Measurements from ENCODE around the gene KRTAP9-6.
"Not testable (repeated sequence)": the region's sequence is repeated elsewhere in the genome, so short reads cannot be mapped to it uniquely, and the experiment has no call there.

DNA sequence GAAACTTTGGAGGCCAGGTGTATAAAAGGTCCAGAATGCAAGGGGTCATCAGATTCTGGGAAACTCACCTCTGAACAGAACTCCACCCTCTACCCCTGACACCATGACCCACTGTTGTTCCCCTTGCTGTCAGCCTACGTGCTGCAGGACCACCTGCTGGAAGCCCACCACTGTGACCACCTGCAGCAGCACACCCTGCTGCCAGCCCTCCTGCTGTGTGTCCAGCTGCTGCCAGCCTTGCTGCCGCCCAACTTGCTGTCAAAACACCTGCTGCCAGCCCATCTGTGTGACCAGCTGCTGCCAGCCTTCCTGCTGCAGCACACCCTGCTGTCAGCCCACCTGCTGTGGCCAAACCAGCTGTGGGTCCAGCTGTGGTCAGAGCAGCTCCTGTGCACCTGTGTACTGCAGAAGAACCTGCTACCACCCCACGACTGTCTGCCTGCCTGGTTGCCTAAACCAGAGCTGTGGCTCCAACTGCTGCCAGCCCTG, 27.2 kb upstream of the KRTAP9-6 start, which contains the start of gene KRTAP9-8:
- TF ChIP-seq, protein P1, sequence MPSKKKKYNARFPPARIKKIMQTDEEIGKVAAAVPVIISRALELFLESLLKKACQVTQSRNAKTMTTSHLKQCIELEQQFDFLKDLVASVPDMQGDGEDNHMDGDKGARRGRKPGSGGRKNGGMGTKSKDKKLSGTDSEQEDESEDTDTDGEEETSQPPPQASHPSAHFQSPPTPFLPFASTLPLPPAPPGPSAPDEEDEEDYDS (CRISPR knock-in tag; IDR thresholded peaks at IDR 0.05) = not testable (repeated sequence)
- not testable (repeated sequence) for TF ChIP-seq SAFB2 (CRISPR knock-in tag; IDR thresholded peaks at IDR 0.05; ENCODE audit: borderline replicate concordance, low read depth); ZNF552 (CRISPR knock-in tag; IDR thresholded peaks at IDR 0.05; ENCODE audit: borderline replicate concordance); JUND (CRISPR knock-in tag; IDR thresholded peaks at IDR 0.05); ZNF7 (CRISPR knock-in tag; IDR thresholded peaks at IDR 0.05); ATM (IDR thresholded peaks at IDR 0.05; ENCODE audit: borderline replicate concordance); NCOA5 (CRISPR knock-in tag; IDR thresholded peaks at IDR 0.05); TCF7 (IDR thresholded peaks at IDR 0.05; ENCODE audit: low read depth)
- TF ChIP-seq, protein P2, sequence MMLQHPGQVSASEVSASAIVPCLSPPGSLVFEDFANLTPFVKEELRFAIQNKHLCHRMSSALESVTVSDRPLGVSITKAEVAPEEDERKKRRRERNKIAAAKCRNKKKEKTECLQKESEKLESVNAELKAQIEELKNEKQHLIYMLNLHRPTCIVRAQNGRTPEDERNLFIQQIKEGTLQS (CRISPR knock-in tag; IDR thresholded peaks at IDR 0.05) = not testable (repeated sequence)
- TF ChIP-seq, protein P3, sequence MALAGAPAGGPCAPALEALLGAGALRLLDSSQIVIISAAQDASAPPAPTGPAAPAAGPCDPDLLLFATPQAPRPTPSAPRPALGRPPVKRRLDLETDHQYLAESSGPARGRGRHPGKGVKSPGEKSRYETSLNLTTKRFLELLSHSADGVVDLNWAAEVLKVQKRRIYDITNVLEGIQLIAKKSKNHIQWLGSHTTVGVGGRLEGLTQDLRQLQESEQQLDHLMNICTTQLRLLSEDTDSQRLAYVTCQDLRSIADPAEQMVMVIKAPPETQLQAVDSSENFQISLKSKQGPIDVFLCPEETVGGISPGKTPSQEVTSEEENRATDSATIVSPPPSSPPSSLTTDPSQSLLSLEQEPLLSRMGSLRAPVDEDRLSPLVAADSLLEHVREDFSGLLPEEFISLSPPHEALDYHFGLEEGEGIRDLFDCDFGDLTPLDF (CRISPR knock-in tag; IDR thresholded peaks at IDR 0.05) = not testable (repeated sequence)
- TF ChIP-seq, protein P4, sequence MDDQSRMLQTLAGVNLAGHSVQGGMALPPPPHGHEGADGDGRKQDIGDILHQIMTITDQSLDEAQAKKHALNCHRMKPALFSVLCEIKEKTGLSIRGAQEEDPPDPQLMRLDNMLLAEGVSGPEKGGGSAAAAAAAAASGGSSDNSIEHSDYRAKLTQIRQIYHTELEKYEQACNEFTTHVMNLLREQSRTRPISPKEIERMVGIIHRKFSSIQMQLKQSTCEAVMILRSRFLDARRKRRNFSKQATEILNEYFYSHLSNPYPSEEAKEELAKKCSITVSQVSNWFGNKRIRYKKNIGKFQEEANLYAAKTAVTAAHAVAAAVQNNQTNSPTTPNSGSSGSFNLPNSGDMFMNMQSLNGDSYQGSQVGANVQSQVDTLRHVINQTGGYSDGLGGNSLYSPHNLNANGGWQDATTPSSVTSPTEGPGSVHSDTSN (CRISPR knock-in tag; IDR thresholded peaks at IDR 0.05; ENCODE audit: borderline replicate concordance) = not testable (repeated sequence)
